K562 (cell line): ENCODE data around the gene TMEM150A. TPM values are rescaled to one million over a fixed set of nuclear protein-coding genes. Genes with fewer than 3 reads are reported as not detected.

Experiments
- ATAC-seq: fragments of 200-7000 bp; cut with Tn5 transposase; 3 replicates; pipeline ENCODE4 v1.9.1; 2020; ENCODE audit warnings: moderate library complexity
- BruUV-seq: library from RNA; stranded (reverse); fragments of 400-500 nt; replicated peaks from 2 replicates; lab custom pipeline; 2021; lab: Mats Ljungman, UMichigan
- CTCF ChIA-PET: fragments of 300-600 bp; formaldehyde crosslinking; extraction: SDS; loops from one replicate; lab custom pipeline; 2021; ENCODE audit warnings: low intra/inter-chr PET ratio; lab: Yijun Ruan, JAX
- POLR2A ChIA-PET: fragments of 300-600, 350-650 bp; sonication (Branson Sonifier 250); formaldehyde crosslinking; extraction: SDS; loops from one replicate; lab custom pipeline; 2021; ENCODE audit warnings: antibody characterized with exemption, inconsistent platforms; lab: Yijun Ruan, JAX
- DNase-seq, 4 experiments: peaks; one replicate each; pipeline versions ENCODE4 v3.0.0 to v3.0.0-alpha.2; 2011 to 2018; ENCODE audit warnings: low spot score in 3 of 4, mixed read lengths in 3 of 4; ENCODE audit errors: extremely low read depth in 1 of 4
- FAIRE-seq: peaks from 2 replicates; lab custom pipeline; 2011; peaks lifted over from hg19 to GRCh38; lab: Jason Lieb, UNC
- H2AFZ ChIP-seq: 2 replicates; pipeline ENCODE4 v1.6.0; 2011; ENCODE audit warnings: low read depth, low read length, control low read depth, inconsistent platforms
- H3K27ac ChIP-seq: fragments of 200-600 bp; 3 replicates; pipeline ENCODE4 v1.8.0; 2011; ENCODE audit warnings: low read depth, mild to moderate bottlenecking, control low read depth, inconsistent platforms, low read length, moderate library complexity, mixed read lengths; ENCODE audit errors: extremely low read depth
- H3K27me3 ChIP-seq, 2 experiments: fragments of 300-600 bp in 1 of 2; 2 replicates in 1 of 2; 3 replicates in 1 of 2; pipeline versions ENCODE4 v1.6.0 to v1.8.0; 2011; ENCODE audit warnings: inconsistent platforms in 2 of 2, low read length in 2 of 2, mild to moderate bottlenecking in 1 of 2, mixed read lengths in 1 of 2, moderate library complexity in 1 of 2; ENCODE audit not compliant: control insufficient read depth in 2 of 2, insufficient read depth in 2 of 2
- H3K36me3 ChIP-seq: fragments of 300-600 bp; 3 replicates; pipeline ENCODE4 v1.8.0; 2011; ENCODE audit warnings: mild to moderate bottlenecking, low read length, inconsistent platforms; ENCODE audit not compliant: control insufficient read depth, insufficient read depth
- H3K4me1 ChIP-seq, 2 experiments: fragments of 200-600 bp in 1 of 2; replicated peaks in 1 of 2; 2 replicates in 1 of 2; 3 replicates in 1 of 2; pipeline versions ENCODE4 v1.5.1 to v1.8.0; 2011; ENCODE audit warnings: inconsistent platforms in 2 of 2, low read length in 2 of 2, mild to moderate bottlenecking in 1 of 2, mixed read lengths in 1 of 2, moderate library complexity in 1 of 2; ENCODE audit not compliant: control insufficient read depth in 2 of 2, insufficient read depth in 2 of 2
- H3K4me2 ChIP-seq: 2 replicates; pipeline ENCODE4 v1.6.1; 2011; ENCODE audit warnings: low read length, control low read depth, inconsistent platforms, mixed read lengths; ENCODE audit not compliant: insufficient read depth
- H3K4me3 ChIP-seq: fragments of 200-600 bp; sonication (generic), shearing (Covaris generic); 2 replicates; pipeline ENCODE4 v1.5.1; 2016; ENCODE audit warnings: control low read depth, inconsistent platforms
- H3K79me2 ChIP-seq: fragments of 200-600 bp; 3 replicates; pipeline ENCODE4 v1.8.0; 2011; ENCODE audit warnings: low read length, inconsistent platforms; ENCODE audit not compliant: control insufficient read depth, insufficient read depth
- H3K9ac ChIP-seq, 2 experiments: 2 replicates each; pipeline versions ENCODE4 v1.6.0 to v1.6.1; 2011; ENCODE audit warnings: low read depth in 2 of 2, low read length in 2 of 2, control low read depth in 1 of 2, inconsistent platforms in 1 of 2, mild to moderate bottlenecking in 1 of 2, mixed read lengths in 1 of 2; ENCODE audit not compliant: insufficient read depth in 1 of 2
- H3K9me1 ChIP-seq: one replicate; pipeline ENCODE4 v1.6.0; 2011; ENCODE audit warnings: inconsistent platforms, mild to moderate bottlenecking, low read length, moderate library complexity; ENCODE audit not compliant: control insufficient read depth, insufficient read depth
- H3K9me3 ChIP-seq: replicated peaks from 2 replicates; pipeline ENCODE4 v1.5.1; 2011; ENCODE audit warnings: low read depth, low read length, inconsistent platforms; ENCODE audit not compliant: control insufficient read depth, insufficient read depth
- H4K20me1 ChIP-seq: replicated peaks from 2 replicates; pipeline ENCODE4 v1.6.1; 2011; ENCODE audit warnings: low read length, inconsistent platforms, mixed read lengths; ENCODE audit not compliant: control insufficient read depth, insufficient read depth
- CUX1 ChIP-seq: fragments of 200-800 bp; sonication (Bioruptor generic); IDR thresholded peaks from 2 replicates; pipeline ENCODE4 v1.6.1; 2016; ENCODE audit warnings: missing genetic modification characterization, missing compliant biosample characterization
- E2F4 ChIP-seq: sonication (generic); formaldehyde crosslinking; IDR thresholded peaks from 2 replicates; pipeline ENCODE4 v1.8.0; 2022; ENCODE audit warnings: mild to moderate bottlenecking, low read depth, missing genetic modification reagents
- GATA2 ChIP-seq: sonication (generic); formaldehyde crosslinking; IDR thresholded peaks from 2 replicates; pipeline ENCODE4 v1.4.0; 2020; ENCODE audit warnings: mild to moderate bottlenecking, missing genetic modification reagents
- HDAC1 ChIP-seq, 2 experiments: fragments of 450-650 bp; IDR thresholded peaks; 2 replicates each; pipeline ENCODE4 v1.6.1; 2016 to 2017; ENCODE audit warnings: inconsistent platforms in 1 of 2, mild to moderate bottlenecking in 1 of 2, moderate library complexity in 1 of 2
- NRF1 ChIP-seq, 2 experiments: fragments of 450-650 bp; IDR thresholded peaks in 1 of 2; conservative IDR thresholded peaks in 1 of 2; 2 replicates each; pipeline ENCODE4 v1.6.1; 2014; ENCODE audit warnings: mild to moderate bottlenecking in 2 of 2
- TSC22D4 ChIP-seq: fragments of 450-650 bp; IDR thresholded peaks from 2 replicates; pipeline ENCODE4 v1.6.1; 2016; ENCODE audit warnings: missing genetic modification characterization, missing biosample characterization, control low read depth
- ZBTB33 ChIP-seq: sonication (generic); formaldehyde crosslinking; IDR thresholded peaks from 2 replicates; pipeline ENCODE4 v1.8.1; 2023; ENCODE audit warnings: mild to moderate bottlenecking, missing genetic modification reagents
- WGBS: fragments of 100-300 bp; shearing (Covaris generic); methylation state at CpG from one replicate; pipeline ENCODE4 v1.1.6; 2016; ENCODE audit warnings: low coverage, mixed read lengths; ENCODE audit not compliant: insufficient coverage; ENCODE audit errors: missing lambda C conversion rate; 5-methylcytosine and 5-hydroxymethylcytosine counted together
- in situ Hi-C: fragments of 300-500 bp; cut with MboI; formaldehyde crosslinking; loops from 4 replicates; pipeline ENCODE4 v1.15.0; 2018; ENCODE audit warnings: inconsistent platforms, mixed read lengths
- intact Hi-C: fragments of 100-400 bp; cut with micrococcal nuclease; formaldehyde crosslinking; loops from 2 replicates; pipeline ENCODE4 v1.14.2; 2022
- polyA plus RNA-seq, 8 experiments: library from polyadenylated mRNA; depleted of rRNA in 4 of 8; stranded (reverse) in 5 of 8; unstranded in 3 of 8; fragments of >200 nt; fragmentation: Nextera tagmentation in 2 of 8; fragmentation: Illumina TruSeq in 1 of 8; extraction: Ambion mirVana in 2 of 8; extraction: Trizol in 1 of 8; gene quantifications; 2 replicates each; pipeline versions ENCODE4 v1.2.1 to v1.2.3, GENCODE V29; 2011 to 2014; ENCODE audit warnings: inconsistent platforms in 1 of 8, missing spikeins in 1 of 8
- total RNA-seq, 7 experiments: library from RNA; depleted of rRNA in 6 of 7; stranded (reverse); fragments of >200 nt in 6 of 7; fragmentation: Illumina TruSeq in 2 of 7; extraction: Trizol in 2 of 7; gene quantifications; 2 replicates each; pipeline versions ENCODE4 v1.2.1 to v1.2.3, GENCODE V29; 2011 to 2021; ENCODE audit warnings: low replicate concordance in 1 of 7
- TF ChIP-seq, protein P1 (sequence below): sonication (generic); formaldehyde crosslinking; IDR thresholded peaks from 2 replicates; pipeline ENCODE4 v1.4.0; 2020; ENCODE audit warnings: mild to moderate bottlenecking, missing genetic modification reagents
- TF ChIP-seq, protein P2 (sequence below): fragments of 250-450 bp; sonication (Bioruptor Pico); IDR thresholded peaks from 2 replicates; pipeline ENCODE4 v1.4.0; 2020; ENCODE audit warnings: mild to moderate bottlenecking, moderate library complexity

The TMEM150A gene
- total and polyA plus RNA-seq, 9 of the 15 experiments (the other 6 are each of a cell fraction or from before 2014, with no cell fraction given): 3.9 to 17.1 (median 8.4) TPM

DNA sequence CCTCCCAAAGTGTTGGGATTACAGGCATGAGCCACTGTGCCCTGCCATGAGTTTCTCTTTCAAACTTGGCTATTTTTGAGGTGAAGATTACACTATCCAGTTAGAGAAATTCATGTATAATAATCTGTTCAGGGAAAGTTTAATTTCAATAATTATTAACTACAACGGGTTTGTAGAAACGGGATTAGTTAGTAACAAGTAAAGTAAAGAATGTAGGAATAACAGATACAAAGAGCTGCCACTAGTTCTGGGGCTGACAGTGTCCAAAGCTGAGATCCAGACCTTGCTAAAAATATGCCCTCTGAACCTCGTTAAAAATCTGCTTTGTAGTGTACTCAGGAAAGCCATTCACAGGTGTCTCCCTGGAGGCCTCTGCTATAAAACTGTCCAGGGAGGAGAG, 48.6 kb upstream of the TMEM150A start:
- CTCF ChIA-PET: no interaction called here
- Histone ChIP-seq H3K79me2 (no peaks in the 10 kb centered on the region), H3K27ac (no peak overlapping the region), H3K4me3 (no peak overlapping the region), H3K4me1 (no peaks in the 10 kb centered on the region), H3K4me2 (no peak overlapping the region)
- DNase-seq: no peak
- no peak for FAIRE-seq
- WGBS: 90% methylated on average over 3 of the region's 3 CpGs
- no peak for ATAC-seq
- BruUV-seq: no TSS peak
- TF ChIP-seq TSC22D4 (tag): no peak
- TF ChIP-seq, protein P1, sequence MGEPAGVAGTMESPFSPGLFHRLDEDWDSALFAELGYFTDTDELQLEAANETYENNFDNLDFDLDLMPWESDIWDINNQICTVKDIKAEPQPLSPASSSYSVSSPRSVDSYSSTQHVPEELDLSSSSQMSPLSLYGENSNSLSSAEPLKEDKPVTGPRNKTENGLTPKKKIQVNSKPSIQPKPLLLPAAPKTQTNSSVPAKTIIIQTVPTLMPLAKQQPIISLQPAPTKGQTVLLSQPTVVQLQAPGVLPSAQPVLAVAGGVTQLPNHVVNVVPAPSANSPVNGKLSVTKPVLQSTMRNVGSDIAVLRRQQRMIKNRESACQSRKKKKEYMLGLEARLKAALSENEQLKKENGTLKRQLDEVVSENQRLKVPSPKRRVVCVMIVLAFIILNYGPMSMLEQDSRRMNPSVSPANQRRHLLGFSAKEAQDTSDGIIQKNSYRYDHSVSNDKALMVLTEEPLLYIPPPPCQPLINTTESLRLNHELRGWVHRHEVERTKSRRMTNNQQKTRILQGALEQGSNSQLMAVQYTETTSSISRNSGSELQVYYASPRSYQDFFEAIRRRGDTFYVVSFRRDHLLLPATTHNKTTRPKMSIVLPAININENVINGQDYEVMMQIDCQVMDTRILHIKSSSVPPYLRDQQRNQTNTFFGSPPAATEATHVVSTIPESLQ: no peak
- TF ChIP-seq NRF1 (conservative IDR thresholded peaks at IDR 0.05 in 1 of 2, IDR thresholded peaks at IDR 0.05 in 1 of 2): no peak
- no peak for TF ChIP-seq CUX1 (CRISPR knock-in tag)
- TF ChIP-seq, protein P2, sequence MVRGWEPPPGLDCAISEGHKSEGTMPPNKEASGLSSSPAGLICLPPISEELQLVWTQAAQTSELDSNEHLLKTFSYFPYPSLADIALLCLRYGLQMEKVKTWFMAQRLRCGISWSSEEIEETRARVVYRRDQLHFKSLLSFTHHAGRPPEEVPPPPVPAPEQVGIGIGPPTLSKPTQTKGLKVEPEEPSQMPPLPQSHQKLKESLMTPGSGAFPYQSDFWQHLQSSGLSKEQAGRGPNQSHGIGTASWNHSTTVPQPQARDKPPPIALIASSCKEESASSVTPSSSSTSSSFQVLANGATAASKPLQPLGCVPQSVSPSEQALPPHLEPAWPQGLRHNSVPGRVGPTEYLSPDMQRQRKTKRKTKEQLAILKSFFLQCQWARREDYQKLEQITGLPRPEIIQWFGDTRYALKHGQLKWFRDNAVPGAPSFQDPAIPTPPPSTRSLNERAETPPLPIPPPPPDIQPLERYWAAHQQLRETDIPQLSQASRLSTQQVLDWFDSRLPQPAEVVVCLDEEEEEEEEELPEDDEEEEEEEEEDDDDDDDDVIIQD (CRISPR knock-in tag): no peak
- no peak for TF ChIP-seq HDAC1 (IDR thresholded peaks at IDR 0.05)
- TF ChIP-seq E2F4 (CRISPR knock-in tag): no peak
- TF ChIP-seq ZBTB33 (CRISPR knock-in tag): no peak
- no peak for TF ChIP-seq GATA2 (CRISPR knock-in tag)
- TF ChIP-seq, all 486 proteins: peak for 0
- peaks cover under 1% of the 10 kb centered on the region for H3K9me1 ChIP-seq
- H2AFZ ChIP-seq: no peak overlapping the region
- in situ Hi-C loops (no loop called here), intact Hi-C loops (no loop called here)
- no peaks in the 10 kb centered on the region for H3K27me3 ChIP-seq
- H3K9ac ChIP-seq: no peak overlapping the region
- 0 out of 2 replicates have a peak, but pooled peaks cover 3% of the 10 kb centered on the region for H4K20me1 ChIP-seq
- H3K36me3 ChIP-seq: peaks cover 79% of the 10 kb centered on the region
- H3K9me3 ChIP-seq: no peaks in the 10 kb centered on the region
- POLR2A ChIA-PET: interaction anchor here (0.6 to 2.8 kb wide), 3 partner anchors 7 to 30 kb away, joined by 3 to 17 read pairs (median 5); no protein-coding TSS in a partner anchor
